Measurements from ENCODE around the gene AKR1C2.
"Not testable (repeated sequence)": the region's sequence is repeated elsewhere in the genome, so short reads cannot be mapped to it uniquely, and the experiment has no call there.

AKR1C2 gene

GRCh38 chr10:5030989-5031388 is 27.3 kb upstream of the AKR1C2 start:
- Histone ChIP-seq H4K20me1 (ENCODE audit: control insufficient read depth, insufficient read depth, low read depth, low read length) (no peaks in the 10 kb centered on the region), H3K4me1 (ENCODE audit: control insufficient read depth, low read length) (no peaks in the 10 kb centered on the region), H3K79me2 (ENCODE audit: control insufficient read depth, low read length) (no peaks in the 10 kb centered on the region), H3K9me3 (ENCODE audit: control insufficient read depth, insufficient read depth, low read length) (no peaks in the 10 kb centered on the region), H3K4me3 (ENCODE audit: low read length) (no peak overlapping the region), H3K27me3 (ENCODE audit: control insufficient read depth, low read length) (no peaks in the 10 kb centered on the region), H3K27ac (ENCODE audit: low read depth, low read length) (no peak overlapping the region), H3K4me2 (ENCODE audit: low read length) (no peak overlapping the region), H3K9me2 (replicated peaks; ENCODE audit: control insufficient read depth, low read length) (no peaks in the 10 kb centered on the region), H3F3A (ENCODE audit: control insufficient read depth, insufficient read depth) (no peaks in the 10 kb centered on the region), H3K36me3 (ENCODE audit: control insufficient read depth, low read length) (no peaks in the 10 kb centered on the region)
- TF ChIP-seq CTCF (IDR thresholded peaks at IDR 0.05; ENCODE audit: low read depth, low read length, poor library complexity, severe bottlenecking) (no peak), EZH2phosphoT487 (IDR thresholded peaks at IDR 0.05; ENCODE audit: borderline replicate concordance, low read length) (no peak)

DNA sequence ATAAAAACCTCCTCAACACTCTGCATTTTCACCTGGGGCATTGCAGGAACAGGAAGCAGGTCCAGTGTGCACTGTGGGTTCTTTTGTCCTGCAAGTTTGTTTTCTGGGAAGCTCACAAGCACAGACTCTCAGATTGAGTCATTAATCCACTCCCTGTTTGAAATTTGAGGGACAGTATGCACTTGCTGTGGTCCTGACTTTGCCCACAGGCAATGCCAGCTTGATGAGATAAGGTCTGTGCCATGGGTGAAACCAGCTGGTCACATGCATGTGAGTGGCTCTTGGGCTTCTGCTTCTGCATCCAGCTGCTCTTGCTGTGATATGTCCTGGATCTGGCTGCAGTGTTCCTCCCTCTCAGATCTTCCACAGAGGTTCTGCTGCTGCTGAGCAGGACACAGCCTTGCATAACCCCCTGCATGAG is 21.8 kb upstream of the AKR1C2 start:
- H3K36me3 ChIP-seq (ENCODE audit: control insufficient read depth, low read length); H3K27me3 ChIP-seq (ENCODE audit: control insufficient read depth, low read length); H3K4me2 ChIP-seq (ENCODE audit: low read length); H3K79me2 ChIP-seq (ENCODE audit: control insufficient read depth, low read length); H3K9me3 ChIP-seq (ENCODE audit: control insufficient read depth, insufficient read depth, low read length); H3K9me2 ChIP-seq (replicated peaks; ENCODE audit: control insufficient read depth, low read length); H3F3A ChIP-seq (ENCODE audit: control insufficient read depth, insufficient read depth); H3K27ac ChIP-seq (ENCODE audit: low read depth, low read length); H4K20me1 ChIP-seq (ENCODE audit: control insufficient read depth, insufficient read depth, low read depth, low read length); H3K4me1 ChIP-seq (ENCODE audit: control insufficient read depth, low read length); H3K4me3 ChIP-seq (ENCODE audit: low read length): not testable (repeated sequence)

GRCh38 chr10:5023177-5023805 is 19.6 kb upstream of the AKR1C2 start:
- Histone ChIP-seq H3K9me3 (ENCODE audit: control insufficient read depth, insufficient read depth, low read length) (no peaks in the 10 kb centered on the region), H4K20me1 (ENCODE audit: control insufficient read depth, insufficient read depth, low read depth, low read length) (no peaks in the 10 kb centered on the region), H3K27ac (ENCODE audit: low read depth, low read length) (no peak overlapping the region), H3K79me2 (ENCODE audit: control insufficient read depth, low read length) (no peaks in the 10 kb centered on the region), H3F3A (ENCODE audit: control insufficient read depth, insufficient read depth) (no peaks in the 10 kb centered on the region), H3K36me3 (ENCODE audit: control insufficient read depth, low read length) (no peaks in the 10 kb centered on the region), H3K9me2 (replicated peaks; ENCODE audit: control insufficient read depth, low read length) (no peaks in the 10 kb centered on the region), H3K4me3 (ENCODE audit: low read length) (no peak overlapping the region), H3K4me1 (ENCODE audit: control insufficient read depth, low read length) (no peaks in the 10 kb centered on the region), H3K27me3 (ENCODE audit: control insufficient read depth, low read length) (no peaks in the 10 kb centered on the region), H3K4me2 (ENCODE audit: low read length) (no peak overlapping the region)
- no peak for TF ChIP-seq CTCF (IDR thresholded peaks at IDR 0.05; ENCODE audit: low read depth, low read length, poor library complexity, severe bottlenecking)
- TF ChIP-seq EZH2phosphoT487 (IDR thresholded peaks at IDR 0.05; ENCODE audit: borderline replicate concordance, low read length), result no peak

DNA sequence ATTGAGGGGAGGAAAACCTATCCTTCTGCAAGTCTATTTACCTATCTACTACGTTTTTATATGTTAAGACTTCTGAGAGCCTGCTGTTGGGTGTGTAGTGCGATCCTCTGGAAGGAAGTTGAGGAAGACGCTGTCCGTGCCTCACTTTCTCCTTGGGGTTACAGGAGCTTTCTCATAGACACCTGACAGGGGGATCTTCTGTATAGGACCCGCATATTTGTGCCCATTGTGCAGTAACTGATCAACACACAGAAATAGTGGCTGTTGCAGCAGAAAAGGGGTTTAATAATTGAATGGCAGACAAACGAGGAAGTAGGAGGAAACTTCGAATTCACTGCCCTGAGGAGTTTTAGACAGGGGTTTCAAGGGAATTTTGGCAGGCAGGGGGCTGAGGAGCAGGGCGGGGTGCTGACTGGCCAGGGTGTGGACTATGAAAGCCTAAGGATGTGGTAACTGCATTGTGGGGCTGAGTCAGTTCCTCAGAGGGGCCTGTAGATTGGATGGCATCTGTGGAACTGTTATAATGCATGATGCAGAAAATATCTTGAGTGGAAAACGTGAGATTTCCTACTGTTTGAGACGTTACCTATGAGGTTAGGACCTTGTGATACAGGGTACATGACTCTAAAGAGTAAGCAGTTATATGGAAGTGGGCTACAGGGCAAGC is 18.1 kb upstream of the AKR1C2 start:
- not testable (repeated sequence) for H3K4me3 ChIP-seq (ENCODE audit: low read length); H3K4me2 ChIP-seq (ENCODE audit: low read length); H3K9me3 ChIP-seq (ENCODE audit: control insufficient read depth, insufficient read depth, low read length); H4K20me1 ChIP-seq (ENCODE audit: control insufficient read depth, insufficient read depth, low read depth, low read length); H3F3A ChIP-seq (ENCODE audit: control insufficient read depth, insufficient read depth); H3K4me1 ChIP-seq (ENCODE audit: control insufficient read depth, low read length); H3K27ac ChIP-seq (ENCODE audit: low read depth, low read length); H3K27me3 ChIP-seq (ENCODE audit: control insufficient read depth, low read length); H3K36me3 ChIP-seq (ENCODE audit: control insufficient read depth, low read length); H3K79me2 ChIP-seq (ENCODE audit: control insufficient read depth, low read length); H3K9me2 ChIP-seq (replicated peaks; ENCODE audit: control insufficient read depth, low read length)

GRCh38 chr10:5019770-5020612 is 16.3 kb upstream of the AKR1C2 start:
- not testable (repeated sequence) for H3K9me2 ChIP-seq (replicated peaks; ENCODE audit: control insufficient read depth, low read length); H3K4me1 ChIP-seq (ENCODE audit: control insufficient read depth, low read length); H3K36me3 ChIP-seq (ENCODE audit: control insufficient read depth, low read length); H4K20me1 ChIP-seq (ENCODE audit: control insufficient read depth, insufficient read depth, low read depth, low read length); H3K27ac ChIP-seq (ENCODE audit: low read depth, low read length); H3K79me2 ChIP-seq (ENCODE audit: control insufficient read depth, low read length); H3K4me2 ChIP-seq (ENCODE audit: low read length); H3K4me3 ChIP-seq (ENCODE audit: low read length); H3K27me3 ChIP-seq (ENCODE audit: control insufficient read depth, low read length); H3F3A ChIP-seq (ENCODE audit: control insufficient read depth, insufficient read depth); H3K9me3 ChIP-seq (ENCODE audit: control insufficient read depth, insufficient read depth, low read length)

DNA sequence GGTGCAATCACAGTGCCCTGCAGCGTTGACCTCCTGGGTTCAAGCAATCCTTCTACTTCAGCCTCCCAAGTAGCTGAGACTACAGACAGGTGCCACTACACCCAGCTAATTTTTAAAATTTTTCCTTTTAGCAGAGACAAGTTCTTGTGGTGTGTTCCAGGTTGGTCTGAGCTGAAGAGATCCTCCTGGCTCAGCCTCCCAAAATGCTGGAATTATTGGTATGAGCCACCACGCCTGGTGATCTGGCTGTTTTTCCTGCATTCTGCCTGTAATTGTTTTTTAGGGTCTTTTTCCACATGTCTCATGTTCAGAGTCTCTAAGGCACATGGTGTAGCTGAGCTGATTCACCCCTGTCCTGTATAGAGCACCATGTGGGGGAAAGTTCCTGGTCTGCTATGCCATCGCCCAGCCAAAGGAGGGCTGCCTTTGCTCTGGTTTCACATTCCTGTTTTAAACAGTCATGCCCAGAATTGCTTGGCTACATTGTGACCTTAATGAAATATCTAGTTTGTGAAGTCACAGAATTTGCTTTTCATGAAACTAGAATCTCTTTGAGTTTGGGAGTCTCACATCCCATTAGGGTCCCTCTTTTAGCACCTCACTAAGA is 15.1 kb upstream of the AKR1C2 start:
- not testable (repeated sequence) for H3K9me3 ChIP-seq (ENCODE audit: control insufficient read depth, insufficient read depth, low read length); H3K9me2 ChIP-seq (replicated peaks; ENCODE audit: control insufficient read depth, low read length); H3K4me3 ChIP-seq (ENCODE audit: low read length); H3K4me2 ChIP-seq (ENCODE audit: low read length); H3K79me2 ChIP-seq (ENCODE audit: control insufficient read depth, low read length); H3K27ac ChIP-seq (ENCODE audit: low read depth, low read length); H3K4me1 ChIP-seq (ENCODE audit: control insufficient read depth, low read length); H3K27me3 ChIP-seq (ENCODE audit: control insufficient read depth, low read length); H3F3A ChIP-seq (ENCODE audit: control insufficient read depth, insufficient read depth); H4K20me1 ChIP-seq (ENCODE audit: control insufficient read depth, insufficient read depth, low read depth, low read length); H3K36me3 ChIP-seq (ENCODE audit: control insufficient read depth, low read length)

Data from DOHH2 (cell line).